Right cardiac atrium (tissue), 5 donors: ENCODE data around the gene ZSWIM6. TPM values are rescaled to one million over a fixed set of nuclear protein-coding genes. Genes with fewer than 3 reads are reported as not detected.

ENCODE experiments used
- ATAC-seq, 2 donors: fragments of 200-7000 bp; cut with Tn5 transposase; one replicate each; pipeline versions ENCODE4 v1.8.0 to v1.9.1; 2020; ENCODE audit warnings: moderate library complexity in 2 of 2, mild to moderate bottlenecking in 1 of 2
- DNase-seq, 3 donors: peaks; one replicate each; pipeline ENCODE4 v3.0.0-alpha.2; 2020
- H3K27ac ChIP-seq: one replicate; pipeline ENCODE4 v1.5.1; 2013; ENCODE audit warnings: mild to moderate bottlenecking, low read length, control low read depth, moderate library complexity
- H3K27me3 ChIP-seq: one replicate; pipeline ENCODE4 v1.6.1; 2013; ENCODE audit not compliant: control insufficient read depth, insufficient read depth
- H3K4me1 ChIP-seq: one replicate; pipeline ENCODE4 v1.6.1; 2013; ENCODE audit warnings: low read length; ENCODE audit not compliant: control insufficient read depth, insufficient read depth
- H3K4me3 ChIP-seq: one replicate; pipeline ENCODE4 v1.5.1; 2013; ENCODE audit warnings: low read length, control low read depth
- H3K9me3 ChIP-seq: one replicate; pipeline ENCODE4 v1.6.1; 2013; ENCODE audit warnings: low read length; ENCODE audit not compliant: control insufficient read depth
- WGBS: extraction: QIAGEN DNeasy Blood & Tissue Kit; methylation state at CpG from one replicate; pipeline ENCODE4 v1.1.7; 2013; 5-methylcytosine and 5-hydroxymethylcytosine counted together
- intact Hi-C, 4 donors: fragments of 100-400 bp; cut with DNase I; formaldehyde crosslinking; loops; one replicate each; pipeline versions ENCODE4 v1.11.0 to v1.14.0; 2022 to 2023
- long read RNA-seq, 4 donors: library from polyadenylated mRNA; unstranded; transcript quantifications; one replicate each; pipeline ENCODE4 v2.0.0, GENCODE V29; 2020 to 2021
- polyA plus RNA-seq: library from polyadenylated mRNA; stranded (reverse); fragments of 200-250 nt; gene quantifications from one replicate; pipeline ENCODE4 v1.2.3, GENCODE V29; 2013
- total RNA-seq, 4 donors: library from RNA; stranded (reverse); fragmentation: NEBNext Ultra II Directional; extraction: Animal tissue kit (Norgen Biotek cat#: 25700); gene quantifications; one replicate each; pipeline ENCODE4 v1.2.1, GENCODE V29; 2021
- donor health status: healthy with polysubstance abuse.
- donor health status: DM: no; HTN: yes; CAD: no.
- donor health status: DM: no; HTN: no; CAD: no.
- donor health status: DM: no; HTN: yes; CAD: no; lungs with severe emphysema.
- donor health status: DM: yes; HTN: yes; CAD: no.

Gene ZSWIM6
- total RNA-seq = 1 to 10 TPM; 6.3 to 7.9 (median 7.3) TPM
- polyA plus RNA-seq = 2.5 TPM
- long read RNA-seq, donor 1, partial matches to known transcripts = 3 of 4 reads
- long read RNA-seq, donor 1, other reads (novel, unspliced or antisense) = 1 of 4 reads
- long read RNA-seq, donor 2, partial matches to known transcripts = 0 of 1 reads
- long read RNA-seq, donor 2, other reads (novel, unspliced or antisense) = 1 of 1 reads
- long read RNA-seq, donor 3, partial matches to known transcripts = 1 of 5 reads
- long read RNA-seq, donor 3, other reads (novel, unspliced or antisense) = 4 of 5 reads
- long read RNA-seq, donor 4, partial matches to known transcripts = 1 of 1 reads
- long read RNA-seq, donor 4, other reads (novel, unspliced or antisense) = 0 of 1 reads

DNA sequence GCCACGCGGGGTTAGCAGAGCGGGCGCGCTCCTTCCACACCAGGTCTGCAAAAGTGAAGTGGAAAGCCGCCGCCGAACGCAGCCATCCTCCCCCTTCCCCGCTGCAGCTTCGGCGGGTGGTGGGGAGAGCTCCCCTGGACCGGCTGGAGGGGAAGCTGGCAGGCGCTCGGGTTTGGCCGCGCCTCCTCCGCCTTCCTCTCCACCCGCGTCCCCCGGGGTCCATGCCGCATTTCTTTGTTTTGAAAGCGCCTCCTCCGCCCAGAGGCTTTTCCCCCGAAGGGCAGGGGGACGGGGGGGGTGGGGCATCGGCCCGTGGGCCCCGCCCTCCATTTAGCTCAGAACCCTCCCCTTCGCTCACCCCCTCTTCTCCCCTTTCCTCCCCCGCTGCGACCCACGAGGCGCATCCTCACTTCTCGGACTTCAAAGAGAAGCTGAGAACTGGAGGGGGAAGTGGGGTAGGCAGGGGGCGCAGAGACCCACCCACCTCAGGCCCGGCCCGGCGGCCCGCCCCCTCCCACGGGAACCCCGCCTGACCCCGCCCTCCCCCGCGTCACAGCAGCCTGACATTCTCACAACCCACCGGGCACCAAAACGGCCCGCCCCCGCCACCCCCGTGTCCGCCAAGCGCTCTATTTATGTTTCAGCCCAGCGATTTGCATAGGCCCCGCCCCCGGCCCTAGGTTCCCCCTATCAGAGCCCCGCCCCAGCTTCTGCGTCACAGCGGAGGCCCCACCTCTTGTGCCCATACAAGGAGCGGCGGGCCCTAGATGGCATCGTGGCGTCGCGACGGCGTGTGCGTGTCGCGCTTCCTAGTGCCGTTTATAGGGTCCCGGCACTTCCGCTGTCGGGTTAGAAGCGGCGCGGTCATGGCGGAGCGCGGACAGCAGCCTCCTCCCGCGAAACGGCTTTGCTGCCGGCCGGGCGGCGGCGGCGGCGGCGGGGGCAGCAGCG lies at the start of gene ZSWIM6:
TSS of gene ZSWIM6 (plus strand) at position 852 of the 951 bp plus-strand sequence. CDS start at position 867, 15 bp downstream.
- H3K4me1 ChIP-seq = peaks cover 4% of the 10 kb centered on the region
- H3K27ac ChIP-seq = peak within 1 kb of the TSS; percentile 98
- 1% methylated on average over 91 of the region's 91 CpGs for WGBS
- ATAC-seq = peak; percentile 96 to 97
- peak; percentile 100 for DNase-seq
- H3K9me3 ChIP-seq = no peaks in the 10 kb centered on the region
- intact Hi-C loops = loop anchor here in 3 of 4 donors (5.0 to 10.0 kb wide), 5 partner anchors 73 to 326 kb away; partner anchors contain the start of gene SMIM15 (in 1 of the 3)
- peak within 1 kb of the TSS; percentile 94 for H3K4me3 ChIP-seq
- no peaks in the 10 kb centered on the region for H3K27me3 ChIP-seq

DNA sequence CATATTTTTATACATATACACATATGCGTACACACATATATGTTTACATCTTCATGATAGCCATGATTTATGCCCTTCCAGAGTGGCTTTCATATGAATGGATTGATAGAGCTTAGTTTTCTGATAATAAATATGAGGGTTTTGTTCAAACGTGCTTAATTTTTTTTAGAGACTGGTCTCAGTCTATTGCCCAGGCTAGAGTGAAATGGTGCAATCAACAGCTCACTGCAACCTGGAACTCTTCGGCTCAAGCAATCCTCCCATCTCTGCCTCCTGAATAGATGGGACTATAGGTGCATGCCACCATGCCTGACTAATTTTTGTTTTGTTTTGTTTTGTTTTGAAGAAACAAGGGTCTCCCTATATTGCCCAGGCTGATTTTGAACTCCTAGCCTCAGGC lies 48.6 kb upstream of the ZSWIM6 start:
- ATAC-seq (no peak), DNase-seq (no peak)
- no peaks in the 10 kb centered on the region for H3K27me3 ChIP-seq
- no peaks in the 10 kb centered on the region for H3K4me1 ChIP-seq
- WGBS = 86% methylated on average over 3 of the region's 3 CpGs
- H3K4me3 ChIP-seq = no peak overlapping the region
- intact Hi-C loops = no loop called here
- no peaks in the 10 kb centered on the region for H3K9me3 ChIP-seq
- H3K27ac ChIP-seq = no peak overlapping the region

DNA sequence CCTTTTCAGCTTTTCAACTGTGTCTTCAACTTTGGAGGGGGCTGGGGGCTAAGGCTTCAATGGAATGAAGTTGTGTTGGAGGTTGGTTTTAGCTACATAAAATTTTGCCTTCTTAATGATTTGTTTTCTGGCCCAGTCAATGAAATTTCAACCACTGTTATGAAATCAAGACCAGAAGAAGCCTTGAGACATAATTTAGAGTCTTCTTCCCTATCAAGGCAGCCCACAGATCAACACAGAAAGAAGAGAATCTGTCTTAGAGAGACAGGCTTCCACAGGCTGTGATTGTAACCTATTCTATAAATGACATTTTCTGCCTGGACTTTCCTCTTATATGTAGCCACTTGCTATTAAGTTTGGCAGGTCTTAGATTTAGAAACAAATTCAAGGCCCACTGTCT lies 46.5 kb upstream of the ZSWIM6 start:
- no peak overlapping the region for H3K4me3 ChIP-seq
- no peaks in the 10 kb centered on the region for H3K9me3 ChIP-seq
- H3K4me1 ChIP-seq = no peaks in the 10 kb centered on the region
- no peak overlapping the region for H3K27ac ChIP-seq
- intact Hi-C loops = no loop called here
- no peak for ATAC-seq
- no peaks in the 10 kb centered on the region for H3K27me3 ChIP-seq
- DNase-seq = no peak

DNA sequence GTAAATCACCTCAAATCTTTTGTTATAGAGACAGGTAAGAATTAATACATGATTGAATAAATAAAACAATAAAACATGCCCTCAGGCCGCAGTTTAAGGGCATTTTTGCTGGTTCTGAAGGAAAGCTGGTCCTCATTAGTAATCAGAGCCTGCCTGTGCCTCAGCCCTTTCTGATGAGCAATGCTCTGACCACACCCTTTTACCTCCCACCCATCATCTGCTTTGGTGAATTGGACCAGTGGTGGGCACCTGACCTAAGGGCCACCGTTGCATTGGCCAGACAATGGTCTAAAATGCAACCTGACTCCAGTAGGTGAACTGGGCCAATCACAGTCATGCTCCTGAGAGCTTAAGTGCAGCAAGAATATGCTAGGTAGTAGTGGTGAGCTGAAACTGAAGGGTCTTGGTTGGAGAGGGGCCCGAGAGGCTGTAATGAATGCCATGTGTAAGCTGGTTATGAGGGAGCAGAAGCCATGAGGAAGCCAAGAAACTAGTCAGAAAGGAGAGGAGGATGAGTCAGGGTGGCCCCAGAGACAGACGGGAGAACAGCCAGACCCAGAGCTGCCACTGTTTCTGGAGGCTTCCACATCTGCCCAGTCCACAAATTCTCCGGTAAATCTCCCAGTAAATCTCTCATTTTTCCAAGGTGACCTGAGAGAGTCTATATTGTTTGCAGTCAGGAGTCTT lies 45.5 kb upstream of the ZSWIM6 start:
- Histone ChIP-seq H3K9me3 (no peaks in the 10 kb centered on the region), H3K4me1 (no peaks in the 10 kb centered on the region), H3K4me3 (no peak overlapping the region), H3K27me3 (no peaks in the 10 kb centered on the region), H3K27ac (no peak overlapping the region)
- no peak for ATAC-seq
- intact Hi-C loops = no loop called here
- WGBS = 92% methylated on average over 5 of the region's 5 CpGs
- no peak for DNase-seq

DNA sequence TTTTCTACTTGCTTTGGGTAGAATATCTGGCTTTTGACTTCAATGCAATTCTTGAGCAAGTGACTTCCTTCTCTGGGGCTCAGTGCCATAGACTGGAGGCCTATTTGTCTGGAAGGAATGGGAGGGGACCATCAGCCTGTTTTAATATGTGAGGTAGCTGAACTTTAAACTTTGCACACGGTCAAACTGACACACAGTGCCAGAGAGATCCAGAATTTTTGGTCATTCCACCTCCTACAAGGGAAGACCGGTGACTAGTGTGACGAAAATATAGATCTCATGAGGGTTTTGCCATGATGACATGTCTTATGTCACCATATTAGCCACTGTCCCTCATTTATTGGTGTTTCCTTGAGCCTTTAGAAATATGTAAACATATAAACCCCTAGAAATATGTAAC lies 44.6 kb upstream of the ZSWIM6 start:
- 92% methylated on average over 3 of the region's 3 CpGs for WGBS

DNA sequence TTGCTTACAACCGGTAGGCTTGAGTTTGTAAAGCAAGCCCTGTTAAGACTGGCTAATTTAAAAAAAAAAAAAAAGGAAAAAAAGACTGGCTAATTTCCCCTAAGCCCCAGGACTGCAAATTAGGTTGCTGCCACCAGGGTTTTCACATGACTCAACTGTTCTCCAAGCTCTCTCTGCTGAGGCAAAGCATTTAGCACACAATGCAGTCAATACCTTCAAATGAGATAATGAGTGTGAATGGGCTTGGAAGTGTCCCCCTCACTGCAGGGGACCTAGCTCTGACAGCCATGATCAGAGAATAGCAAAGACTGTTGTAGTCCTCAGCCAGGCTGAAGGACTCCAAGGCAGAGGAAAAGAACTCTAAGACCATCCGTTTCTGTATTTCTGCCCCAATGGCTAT lies 42.8 kb upstream of the ZSWIM6 start:
- H3K4me1 ChIP-seq = no peaks in the 10 kb centered on the region
- ATAC-seq (no peak), DNase-seq (no peak)
- WGBS = 76% methylated on average over 2 of the region's 2 CpGs
- intact Hi-C loops = no loop called here
- H3K4me3 ChIP-seq = no peak overlapping the region
- no peaks in the 10 kb centered on the region for H3K9me3 ChIP-seq
- H3K27ac ChIP-seq = no peak overlapping the region
- no peaks in the 10 kb centered on the region for H3K27me3 ChIP-seq

More for the DNA sequence above, 44.6 kb upstream of the ZSWIM6 start:
- no peak overlapping the region for H3K4me3 ChIP-seq
- DNase-seq (no peak), ATAC-seq (no peak)
- no peaks in the 10 kb centered on the region for H3K27me3 ChIP-seq
- H3K9me3 ChIP-seq = no peaks in the 10 kb centered on the region
- H3K4me1 ChIP-seq = no peaks in the 10 kb centered on the region
- no peak overlapping the region for H3K27ac ChIP-seq
- intact Hi-C loops = no loop called here

DNA sequence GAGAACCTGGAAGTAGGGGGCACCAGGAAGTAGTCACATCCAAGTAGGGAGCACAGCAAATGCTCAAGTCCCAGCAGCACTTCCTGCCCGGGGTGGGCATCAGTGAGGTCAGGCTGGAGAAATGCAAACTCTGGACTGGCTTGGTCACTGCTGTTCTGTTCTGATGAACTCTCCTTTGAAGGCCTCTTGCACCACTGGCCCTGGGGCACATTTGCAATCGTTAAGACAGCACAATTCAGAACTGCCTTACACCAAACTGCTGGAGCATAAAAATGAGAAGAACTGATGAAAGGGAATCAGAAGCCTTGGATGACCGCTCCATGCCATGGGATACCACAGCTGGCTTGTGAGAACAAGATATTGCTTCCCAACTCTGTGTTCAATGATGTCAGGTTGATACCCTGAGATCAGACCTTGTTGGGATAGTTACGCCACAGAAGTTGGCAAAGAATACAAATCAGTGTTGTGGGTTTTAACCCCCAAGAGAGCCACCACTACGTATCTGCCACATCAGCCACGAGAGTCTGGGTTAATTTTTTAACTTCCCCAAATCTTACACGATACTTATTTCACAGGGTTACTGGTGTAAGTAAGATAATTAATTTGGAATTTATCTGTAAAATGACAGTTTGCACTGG lies 42.3 kb upstream of the ZSWIM6 start:
- no peak overlapping the region for H3K4me3 ChIP-seq
- no peak for ATAC-seq
- DNase-seq = no peak
- intact Hi-C loops = no loop called here
- WGBS = 75% methylated on average over 7 of the region's 7 CpGs
- no peaks in the 10 kb centered on the region for H3K4me1 ChIP-seq
- H3K9me3 ChIP-seq = no peaks in the 10 kb centered on the region
- no peak overlapping the region for H3K27ac ChIP-seq
- no peaks in the 10 kb centered on the region for H3K27me3 ChIP-seq

DNA sequence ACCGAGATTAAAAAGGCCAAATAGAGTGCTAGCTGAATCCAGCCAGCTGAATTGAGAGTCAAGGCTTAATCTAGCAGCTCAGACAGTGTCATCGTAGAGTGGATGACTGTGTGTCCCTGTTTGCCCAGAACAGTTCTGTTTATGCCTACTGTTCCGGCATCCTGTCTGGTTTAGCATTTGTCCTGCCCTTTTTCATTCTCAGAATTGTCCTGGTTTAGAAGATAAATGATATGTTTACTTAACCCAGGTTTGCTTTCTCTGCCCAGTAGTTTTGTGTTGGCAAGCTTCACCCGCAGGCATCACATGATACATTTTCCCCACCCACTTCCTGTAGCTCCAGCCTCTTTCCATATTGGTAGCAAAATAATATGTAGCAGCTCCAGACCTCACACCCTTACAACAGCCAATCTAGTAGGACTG lies 41.3 kb upstream of the ZSWIM6 start:
- 57% methylated on average over 4 of the region's 4 CpGs for WGBS
- DNase-seq (no peak), ATAC-seq (peak; percentile 68 to 78)
- H3K4me3 ChIP-seq = no peak overlapping the region
- H3K9me3 ChIP-seq = no peaks in the 10 kb centered on the region
- no peaks in the 10 kb centered on the region for H3K4me1 ChIP-seq
- no peak overlapping the region for H3K27ac ChIP-seq
- H3K27me3 ChIP-seq = no peaks in the 10 kb centered on the region
- intact Hi-C loops = no loop called here

DNA sequence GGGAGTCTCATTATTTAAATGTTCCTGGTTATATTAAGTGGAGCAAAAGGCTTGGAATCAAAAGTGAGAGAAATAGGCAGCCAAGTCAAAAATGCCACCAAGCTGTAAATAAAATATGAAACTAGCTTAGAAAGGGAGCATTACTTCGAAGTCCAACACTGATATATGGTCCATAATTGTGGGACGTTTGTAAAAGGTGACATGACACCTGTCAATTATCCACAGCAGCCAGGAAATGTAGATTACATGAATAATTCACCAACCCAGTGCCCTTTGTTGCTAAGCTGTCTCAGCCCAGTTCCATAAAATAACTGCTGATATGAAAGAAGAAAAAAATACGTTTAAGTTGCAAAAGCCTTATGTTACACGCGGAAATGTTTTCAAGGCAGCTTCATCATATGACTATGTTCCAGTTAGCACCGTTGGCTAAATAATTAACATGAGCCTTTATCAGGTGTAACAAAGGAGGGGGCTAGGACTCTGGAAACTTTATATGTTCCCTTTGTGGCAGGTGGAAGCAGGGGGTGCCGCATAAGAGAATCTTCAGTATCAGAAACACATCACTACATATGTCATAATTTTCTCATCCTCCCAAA lies 39.9 kb upstream of the ZSWIM6 start:
- Histone ChIP-seq H3K27me3 (no peaks in the 10 kb centered on the region), H3K27ac (no peak overlapping the region), H3K4me1 (no peaks in the 10 kb centered on the region), H3K9me3 (no peaks in the 10 kb centered on the region), H3K4me3 (no peak overlapping the region)
- no peak for DNase-seq
- WGBS = 78% methylated on average over 7 of the region's 7 CpGs
- ATAC-seq = no peak
- intact Hi-C loops = no loop called here

DNA sequence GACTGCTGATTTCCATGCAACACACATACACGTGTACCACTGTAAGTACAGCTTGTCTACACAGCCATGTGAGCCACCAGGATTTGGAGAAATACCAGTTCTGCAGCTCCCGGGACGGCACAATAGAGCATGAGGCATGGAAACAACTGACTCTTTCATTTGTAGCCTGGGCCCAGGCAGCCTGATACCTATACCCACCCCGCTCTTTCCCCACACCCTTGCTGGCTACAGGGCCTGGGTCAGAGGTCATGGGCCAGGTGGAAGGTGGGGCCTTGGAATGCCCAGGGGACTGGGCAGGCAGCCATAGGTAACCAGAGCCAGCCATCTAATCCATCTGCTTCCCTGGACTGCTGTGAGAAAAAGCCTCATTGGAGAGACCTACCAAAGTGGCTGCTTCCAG lies 39.0 kb upstream of the ZSWIM6 start:
- Histone ChIP-seq H3K9me3 (no peaks in the 10 kb centered on the region), H3K27me3 (no peaks in the 10 kb centered on the region), H3K27ac (no peak overlapping the region), H3K4me3 (no peak overlapping the region), H3K4me1 (no peaks in the 10 kb centered on the region)
- WGBS = 84% methylated on average over 4 of the region's 4 CpGs
- DNase-seq = no peak
- intact Hi-C loops = no loop called here
- peak in 1 of 2 donors; percentile 38 for ATAC-seq
